Tibial nerve (tissue), 4 donors: ENCODE results near the gene FYB1. TPM values are rescaled to one million over a fixed set of nuclear protein-coding genes. Genes with fewer than 3 reads are reported as not detected.

Source experiments
- DNase-seq, 2 donors: peaks; one replicate each; pipeline ENCODE4 v3.0.0-alpha.2; 2019; ENCODE audit warnings: low spot score in 2 of 2
- H3K27ac ChIP-seq, 4 donors: fragments of 200-600 bp; sonication (generic) in 3 of 4; one replicate each; pipeline ENCODE4 v1.5.1; 2017 to 2019; ENCODE audit warnings: mild to moderate bottlenecking in 1 of 4
- H3K27me3 ChIP-seq, 2 donors: fragments of 200-600 bp; sonication (generic) in 1 of 2; one replicate each; pipeline versions ENCODE4 v1.5.1 to v1.6.0; 2017 to 2019
- H3K36me3 ChIP-seq, 3 donors: fragments of 200-600 bp; sonication (generic); one replicate each; pipeline ENCODE4 v1.5.1; 2018 to 2019
- H3K4me1 ChIP-seq, 4 donors: fragments of 200-600 bp; sonication (generic) in 3 of 4; one replicate each; pipeline ENCODE4 v1.5.1; 2017 to 2019
- H3K4me3 ChIP-seq, 4 donors: fragments of 200-600 bp; sonication (generic) in 3 of 4; one replicate each; pipeline ENCODE4 v1.5.1; 2017 to 2019; ENCODE audit warnings: mild to moderate bottlenecking in 1 of 4, moderate library complexity in 1 of 4
- H3K9me3 ChIP-seq, 4 donors: fragments of 200-600 bp; sonication (generic) in 3 of 4; one replicate each; pipeline ENCODE4 v1.5.1; 2017 to 2019
- CTCF ChIP-seq, 5 experiments: fragments of 200-600 bp in 3 of 5; fragments of 450-650 bp in 2 of 5; sonication (generic) in 3 of 5; IDR thresholded peaks; one replicate each; pipeline ENCODE4 v1.5.1; 2016 to 2019; ENCODE audit warnings: antibody characterized with exemption in 5 of 5, mild to moderate bottlenecking in 3 of 5, moderate library complexity in 2 of 5
- EP300 ChIP-seq, 2 donors: sonication (generic); formaldehyde crosslinking; IDR thresholded peaks; one replicate each; pipeline ENCODE4 v1.6.1; 2017; ENCODE audit warnings: antibody characterized with exemption in 2 of 2, mild to moderate bottlenecking in 1 of 2
- POLR2A ChIP-seq, 2 donors: fragments of 450-650 bp; IDR thresholded peaks; one replicate each; pipeline ENCODE4 v1.6.1; 2017; ENCODE audit warnings: antibody characterized with exemption in 2 of 2, mild to moderate bottlenecking in 2 of 2, moderate library complexity in 2 of 2
- WGBS, 2 donors: methylation state at CpG; one replicate each; pipeline ENCODE4 v1.1.5; 2018; 5-methylcytosine and 5-hydroxymethylcytosine counted together
- total RNA-seq, 4 donors: library from RNA; depleted of rRNA; stranded (reverse); fragments of >200 nt; gene quantifications; one replicate each; pipeline ENCODE4 v1.1.0, GENCODE V29; 2016

FYB1 gene
- total RNA-seq, 4 donors from 2014 or later = 6.7 to 25.1 (median 16.3) TPM

- 92 to 97% methylated on average over 3 of the region's 3 CpGs for WGBS, 2 donors
- TF ChIP-seq POLR2A (IDR thresholded peaks at IDR 0.05) (no peak), CTCF (IDR thresholded peaks at IDR 0.05) (no peak), EP300 (IDR thresholded peaks at IDR 0.05) (no peak)
- no peaks in the 10 kb centered on the region for H3K27me3 ChIP-seq
Observed at GRCh38 chr5:39116344-39117170, 102.8 kb downstream of the FYB1 start.

GRCh38 chr5:39115644-39116343, 103.6 kb downstream of the FYB1 start:
- Histone ChIP-seq H3K9me3 (no peaks in the 10 kb centered on the region), H3K36me3 (no peaks in the 10 kb centered on the region), H3K27me3 (no peaks in the 10 kb centered on the region), H3K4me1 (no peaks in the 10 kb centered on the region), H3K4me3 (no peak overlapping the region), H3K27ac (no peak overlapping the region)
- 82 to 86% methylated on average over 5 of the region's 5 CpGs for WGBS, 2 donors
- DNase-seq = no peak
- no peak for TF ChIP-seq EP300 (IDR thresholded peaks at IDR 0.05)
- no peak for TF ChIP-seq CTCF (IDR thresholded peaks at IDR 0.05)
- TF ChIP-seq POLR2A (IDR thresholded peaks at IDR 0.05) = no peak

More at GRCh38 chr5:39116344-39117170, 102.8 kb downstream of the FYB1 start:
- no peak for DNase-seq
- H3K9me3 ChIP-seq = no peaks in the 10 kb centered on the region
- H3K4me3 ChIP-seq = no peak overlapping the region
- no peaks in the 10 kb centered on the region for H3K4me1 ChIP-seq
- no peaks in the 10 kb centered on the region for H3K36me3 ChIP-seq
- H3K27ac ChIP-seq = no peak overlapping the region

GRCh38 chr5:39114155-39114554, 105.2 kb downstream of the FYB1 start:
- WGBS, 2 donors = 73 to 87% methylated on average over 4 of the region's 4 CpGs

GRCh38 chr5:39113354-39113953, 105.9 kb downstream of the FYB1 start:
- Histone ChIP-seq H3K4me3 (no peak overlapping the region), H3K9me3 (no peaks in the 10 kb centered on the region), H3K27ac (no peak overlapping the region), H3K4me1 (no peaks in the 10 kb centered on the region), H3K36me3 (no peaks in the 10 kb centered on the region), H3K27me3 (no peaks in the 10 kb centered on the region)
- DNase-seq = no peak
- WGBS, 2 donors = 75 to 77% methylated on average over 4 of the region's 4 CpGs
- TF ChIP-seq CTCF (IDR thresholded peaks at IDR 0.05) (no peak), EP300 (IDR thresholded peaks at IDR 0.05) (no peak), POLR2A (IDR thresholded peaks at IDR 0.05) (no peak)

More at GRCh38 chr5:39114155-39114554, 105.2 kb downstream of the FYB1 start:
- DNase-seq = no peak
- TF ChIP-seq EP300 (IDR thresholded peaks at IDR 0.05) (no peak), CTCF (IDR thresholded peaks at IDR 0.05) (no peak), POLR2A (IDR thresholded peaks at IDR 0.05) (no peak)
- no peaks in the 10 kb centered on the region for H3K36me3 ChIP-seq
- no peaks in the 10 kb centered on the region for H3K9me3 ChIP-seq
- no peaks in the 10 kb centered on the region for H3K27me3 ChIP-seq
- H3K4me3 ChIP-seq = no peak overlapping the region
- no peak overlapping the region for H3K27ac ChIP-seq
- no peaks in the 10 kb centered on the region for H3K4me1 ChIP-seq

- Histone ChIP-seq H3K9me3 (no peaks in the 10 kb centered on the region), H3K4me1 (no peaks in the 10 kb centered on the region), H3K27me3 (no peaks in the 10 kb centered on the region), H3K4me3 (no peak overlapping the region), H3K27ac (no peak overlapping the region), H3K36me3 (no peaks in the 10 kb centered on the region)
- TF ChIP-seq EP300 (IDR thresholded peaks at IDR 0.05) (no peak), CTCF (IDR thresholded peaks at IDR 0.05) (no peak), POLR2A (IDR thresholded peaks at IDR 0.05) (no peak)
- no peak for DNase-seq
- 59 to 73% methylated on average over 2 of the region's 2 CpGs for WGBS, 2 donors
Observed at GRCh38 chr5:39109606-39110005, 109.8 kb downstream of the FYB1 start.
